Smooth muscle cell (in vitro differentiated cells): ENCODE data around the gene CLDN4. TPM values are rescaled to one million over a fixed set of nuclear protein-coding genes. Genes with fewer than 3 reads are reported as not detected.
A peak's percentile ranks its signal among the peaks of the same experiment; 100 is the strongest.

Experiments
- DNase-seq: peaks from one replicate; lab custom pipeline; 2025; ENCODE audit not compliant: unreplicated experiment; lab: John Stamatoyannopoulos, UW
- H2AFZ ChIP-seq: fragments of 200-600 bp; sonication (generic); 2 replicates; pipeline ENCODE4 v1.6.0; 2016; ENCODE audit warnings: antibody characterized with exemption, low read depth, mild to moderate bottlenecking
- H3F3A ChIP-seq: fragments of 200-600 bp; sonication (generic); 2 replicates; pipeline ENCODE4 v1.6.0; 2017; ENCODE audit warnings: antibody characterized with exemption, low read depth
- H3K27ac ChIP-seq: fragments of 200-600 bp; sonication (generic); 2 replicates; pipeline ENCODE4 v1.5.1; 2016; ENCODE audit warnings: low read depth, mild to moderate bottlenecking
- H3K27me3 ChIP-seq: fragments of 200-600 bp; sonication (generic); 2 replicates; pipeline ENCODE4 v1.6.1; 2016; ENCODE audit warnings: low read depth, mild to moderate bottlenecking
- H3K36me3 ChIP-seq: fragments of 200-600 bp; sonication (generic); 2 replicates; pipeline ENCODE4 v1.5.1; 2016; ENCODE audit warnings: low read depth
- H3K4me1 ChIP-seq: fragments of 200-600 bp; sonication (generic); 2 replicates; pipeline ENCODE4 v1.5.1; 2016; ENCODE audit warnings: low read depth
- H3K4me2 ChIP-seq: fragments of 200-600 bp; sonication (generic); 2 replicates; pipeline ENCODE4 v1.6.0; 2016; ENCODE audit warnings: mild to moderate bottlenecking
- H3K4me3 ChIP-seq: fragments of 200-600 bp; sonication (generic); 2 replicates; pipeline ENCODE4 v1.5.1; 2016; ENCODE audit warnings: mild to moderate bottlenecking
- H3K79me2 ChIP-seq: fragments of 200-600 bp; sonication (generic); 2 replicates; pipeline ENCODE4 v1.6.0; 2016; ENCODE audit warnings: low read depth, mild to moderate bottlenecking
- H3K9ac ChIP-seq: fragments of 200-600 bp; sonication (generic); 2 replicates; pipeline ENCODE4 v1.6.0; 2016; ENCODE audit warnings: low read depth
- H3K9me3 ChIP-seq: fragments of 200-600 bp; sonication (generic); replicated peaks from 2 replicates; pipeline ENCODE4 v1.5.1; 2016; ENCODE audit warnings: low read depth
- H4K20me1 ChIP-seq: fragments of 200-600 bp; sonication (generic); 2 replicates; pipeline ENCODE4 v1.6.0; 2016; ENCODE audit warnings: low read depth
- WGBS: methylation state at CpG from one replicate; pipeline ENCODE4 v1.1.7; 2016; ENCODE audit warnings: low lambda C conversion rate; 5-methylcytosine and 5-hydroxymethylcytosine counted together
- polyA plus RNA-seq: library from polyadenylated mRNA; unstranded; fragments of >200 nt; fragmentation: Nextera tagmentation; extraction: Ambion mirVana; gene quantifications from 2 replicates; pipeline ENCODE4 v1.2.1, GENCODE V29; 2016
- total RNA-seq: library from RNA; depleted of rRNA; stranded (reverse); fragments of >200 nt; gene quantifications from 2 replicates; pipeline ENCODE4 v1.2.3, GENCODE V29; 2014
- TF ChIP-seq, protein P1 (sequence below): fragments of 200-600 bp; sonication (generic); IDR thresholded peaks from 2 replicates; pipeline ENCODE4 v1.5.1; 2017; ENCODE audit warnings: borderline replicate concordance, mild to moderate bottlenecking, antibody characterized with exemption; ENCODE audit not compliant: insufficient read depth, poor library complexity, severe bottlenecking

CLDN4 gene
- total and polyA plus RNA-seq, 2 experiments from 2014 or later, result 63.5 to 109 TPM

- H4K20me1 ChIP-seq, result no peaks in the 10 kb centered on the region
- H3K4me3 ChIP-seq, result no peak overlapping the region
- H3K27ac ChIP-seq, result peak overlapping the region; percentile 97
- no peaks in the 10 kb centered on the region for H3K79me2 ChIP-seq
- H3K9me3 ChIP-seq, result no peaks in the 10 kb centered on the region
- DNase-seq, result no peak
- H3K9ac ChIP-seq, result no peak overlapping the region
- TF ChIP-seq, protein P1, sequence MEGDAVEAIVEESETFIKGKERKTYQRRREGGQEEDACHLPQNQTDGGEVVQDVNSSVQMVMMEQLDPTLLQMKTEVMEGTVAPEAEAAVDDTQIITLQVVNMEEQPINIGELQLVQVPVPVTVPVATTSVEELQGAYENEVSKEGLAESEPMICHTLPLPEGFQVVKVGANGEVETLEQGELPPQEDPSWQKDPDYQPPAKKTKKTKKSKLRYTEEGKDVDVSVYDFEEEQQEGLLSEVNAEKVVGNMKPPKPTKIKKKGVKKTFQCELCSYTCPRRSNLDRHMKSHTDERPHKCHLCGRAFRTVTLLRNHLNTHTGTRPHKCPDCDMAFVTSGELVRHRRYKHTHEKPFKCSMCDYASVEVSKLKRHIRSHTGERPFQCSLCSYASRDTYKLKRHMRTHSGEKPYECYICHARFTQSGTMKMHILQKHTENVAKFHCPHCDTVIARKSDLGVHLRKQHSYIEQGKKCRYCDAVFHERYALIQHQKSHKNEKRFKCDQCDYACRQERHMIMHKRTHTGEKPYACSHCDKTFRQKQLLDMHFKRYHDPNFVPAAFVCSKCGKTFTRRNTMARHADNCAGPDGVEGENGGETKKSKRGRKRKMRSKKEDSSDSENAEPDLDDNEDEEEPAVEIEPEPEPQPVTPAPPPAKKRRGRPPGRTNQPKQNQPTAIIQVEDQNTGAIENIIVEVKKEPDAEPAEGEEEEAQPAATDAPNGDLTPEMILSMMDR, result no peak
- peak overlapping the region; percentile 25 for H3K4me2 ChIP-seq
- H3K36me3 ChIP-seq, result no peaks in the 10 kb centered on the region
- H3F3A ChIP-seq, result peaks cover 6% of the 10 kb centered on the region
- peaks cover 5% of the 10 kb centered on the region for H3K4me1 ChIP-seq
- 72% methylated on average over 5 of the region's 5 CpGs for WGBS
- H2AFZ ChIP-seq, result no peak overlapping the region
- H3K27me3 ChIP-seq, result peaks cover 8% of the 10 kb centered on the region
Measured at GRCh38 chr7:73852500-73852899, 21.7 kb downstream of the CLDN4 start.

DNA sequence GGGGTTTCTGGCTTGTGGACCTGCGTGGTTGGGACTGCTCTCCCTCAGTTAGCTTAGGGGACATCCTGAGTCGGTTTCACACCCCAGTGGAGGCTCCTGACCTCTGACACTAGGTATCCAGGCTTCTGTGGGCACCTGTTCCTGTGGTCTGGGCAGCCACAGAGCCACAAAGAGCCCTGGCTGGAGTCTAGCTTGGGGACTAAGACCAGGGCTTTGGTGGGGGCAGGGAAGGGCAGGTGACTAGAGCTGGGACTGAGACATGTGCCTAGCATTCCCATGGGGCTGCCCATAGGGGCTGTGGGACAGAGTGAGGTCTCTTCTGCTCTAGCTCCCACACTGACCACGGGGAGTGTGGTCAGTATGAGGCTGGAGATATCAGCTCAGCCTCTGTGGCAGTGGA, 26.1 kb downstream of the CLDN4 start:
- no peaks in the 10 kb centered on the region for H3K4me1 ChIP-seq
- H3F3A ChIP-seq, result no peaks in the 10 kb centered on the region
- H3K27me3 ChIP-seq, result peaks cover 8% of the 10 kb centered on the region
- H3K4me2 ChIP-seq, result no peak overlapping the region
- H2AFZ ChIP-seq, result no peak overlapping the region
- no peaks in the 10 kb centered on the region for H4K20me1 ChIP-seq
- no peak overlapping the region for H3K9ac ChIP-seq
- H3K27ac ChIP-seq, result no peak overlapping the region
- H3K36me3 ChIP-seq, result no peaks in the 10 kb centered on the region
- no peak for DNase-seq
- TF ChIP-seq, protein P1, result no peak
- no peaks in the 10 kb centered on the region for H3K9me3 ChIP-seq
- H3K4me3 ChIP-seq, result no peak overlapping the region
- 84% methylated on average over 3 of the region's 3 CpGs for WGBS
- H3K79me2 ChIP-seq, result no peaks in the 10 kb centered on the region

GRCh38 chr7:73858807-73859206, 28.0 kb downstream of the CLDN4 start:
- Histone ChIP-seq H3K36me3 (no peaks in the 10 kb centered on the region), H3K27ac (no peak overlapping the region), H3K4me1 (no peaks in the 10 kb centered on the region), H4K20me1 (no peaks in the 10 kb centered on the region), H3K9me3 (no peaks in the 10 kb centered on the region), H3K4me3 (no peak overlapping the region), H2AFZ (no peak overlapping the region), H3K27me3 (peaks cover 8% of the 10 kb centered on the region), H3F3A (no peaks in the 10 kb centered on the region), H3K4me2 (no peak overlapping the region), H3K9ac (no peak overlapping the region), H3K79me2 (no peaks in the 10 kb centered on the region)
- no peak for DNase-seq
- 87% methylated on average over 2 of the region's 2 CpGs for WGBS
- TF ChIP-seq, protein P1, result no peak

GRCh38 chr7:73860859-73861258, 30.1 kb downstream of the CLDN4 start, which contains the start of gene TMEM270:
TSS of gene TMEM270 (plus strand) at chr7:73861159. CDS start at chr7:73861195, 36 bp downstream.
- Histone ChIP-seq H3K9ac (no peak within 1 kb of the TSS), H3K9me3 (no peaks in the 10 kb centered on the region), H2AFZ (no peak within 1 kb of the TSS), H3F3A (no peaks in the 10 kb centered on the region), H3K27ac (no peak within 1 kb of the TSS), H3K4me2 (no peak within 1 kb of the TSS), H3K27me3 (peaks cover 8% of the 10 kb centered on the region), H3K4me1 (no peaks in the 10 kb centered on the region), H3K36me3 (no peaks in the 10 kb centered on the region), H4K20me1 (no peaks in the 10 kb centered on the region), H3K79me2 (no peaks in the 10 kb centered on the region), H3K4me3 (no peak within 1 kb of the TSS)
- no peak for DNase-seq
- WGBS, result 92% methylated on average over 11 of the region's 11 CpGs
- TF ChIP-seq, protein P1, result no peak
